ENCODE data around the gene LMAN1L.

Gene LMAN1L

DNA sequence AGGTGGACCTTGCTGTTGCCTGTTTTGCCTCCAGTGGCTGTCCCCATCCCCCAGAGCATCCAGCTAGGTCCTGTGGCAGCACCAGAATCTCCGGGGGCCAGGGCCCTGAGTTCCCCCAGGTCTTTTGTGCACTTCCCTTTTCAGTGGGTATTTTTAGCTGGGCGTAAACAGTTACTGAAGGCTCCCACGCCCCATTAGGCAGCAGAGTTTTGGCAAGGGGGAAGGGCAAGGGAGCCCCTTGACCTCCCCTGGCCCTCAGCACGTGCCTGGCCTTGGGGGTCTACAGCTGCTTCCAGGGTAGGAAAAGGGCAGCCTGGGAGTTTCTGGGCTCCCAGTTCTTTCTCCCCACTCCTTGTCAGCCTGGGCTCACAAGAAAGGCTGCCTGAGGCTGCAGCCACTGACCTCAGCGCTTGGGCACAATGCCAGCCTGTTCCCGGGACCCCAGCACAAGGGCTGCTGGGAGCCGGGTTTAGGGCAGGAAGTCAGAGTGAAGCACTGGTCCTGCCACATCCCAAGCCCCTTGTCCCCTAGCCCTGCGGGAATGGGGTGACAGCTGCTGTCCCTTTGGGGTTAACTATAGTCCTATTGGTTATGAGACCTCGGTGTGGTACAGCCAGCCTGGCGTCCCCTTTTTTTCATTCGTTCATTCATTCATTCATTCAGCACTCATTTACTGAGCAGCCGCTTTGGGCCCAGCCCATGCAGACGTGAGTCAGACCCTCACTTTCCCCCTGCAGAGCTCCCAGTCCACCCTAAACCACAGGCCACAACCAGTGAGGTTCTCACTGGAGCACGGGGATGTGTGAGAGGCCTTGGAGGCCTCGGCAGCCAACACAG, 22.3 kb upstream of the LMAN1L start:
- DNase-seq (ENCODE audit: low read depth), result peak; percentile 75
- TF ChIP-seq, protein P1, sequence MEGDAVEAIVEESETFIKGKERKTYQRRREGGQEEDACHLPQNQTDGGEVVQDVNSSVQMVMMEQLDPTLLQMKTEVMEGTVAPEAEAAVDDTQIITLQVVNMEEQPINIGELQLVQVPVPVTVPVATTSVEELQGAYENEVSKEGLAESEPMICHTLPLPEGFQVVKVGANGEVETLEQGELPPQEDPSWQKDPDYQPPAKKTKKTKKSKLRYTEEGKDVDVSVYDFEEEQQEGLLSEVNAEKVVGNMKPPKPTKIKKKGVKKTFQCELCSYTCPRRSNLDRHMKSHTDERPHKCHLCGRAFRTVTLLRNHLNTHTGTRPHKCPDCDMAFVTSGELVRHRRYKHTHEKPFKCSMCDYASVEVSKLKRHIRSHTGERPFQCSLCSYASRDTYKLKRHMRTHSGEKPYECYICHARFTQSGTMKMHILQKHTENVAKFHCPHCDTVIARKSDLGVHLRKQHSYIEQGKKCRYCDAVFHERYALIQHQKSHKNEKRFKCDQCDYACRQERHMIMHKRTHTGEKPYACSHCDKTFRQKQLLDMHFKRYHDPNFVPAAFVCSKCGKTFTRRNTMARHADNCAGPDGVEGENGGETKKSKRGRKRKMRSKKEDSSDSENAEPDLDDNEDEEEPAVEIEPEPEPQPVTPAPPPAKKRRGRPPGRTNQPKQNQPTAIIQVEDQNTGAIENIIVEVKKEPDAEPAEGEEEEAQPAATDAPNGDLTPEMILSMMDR (IDR thresholded peaks at IDR 0.05; ENCODE audit: low read depth, low read length, missing control alignments), result no peak
- H3K4me3 ChIP-seq (ENCODE audit: low read depth, low read length), result peak overlapping the region; percentile 62

DNA sequence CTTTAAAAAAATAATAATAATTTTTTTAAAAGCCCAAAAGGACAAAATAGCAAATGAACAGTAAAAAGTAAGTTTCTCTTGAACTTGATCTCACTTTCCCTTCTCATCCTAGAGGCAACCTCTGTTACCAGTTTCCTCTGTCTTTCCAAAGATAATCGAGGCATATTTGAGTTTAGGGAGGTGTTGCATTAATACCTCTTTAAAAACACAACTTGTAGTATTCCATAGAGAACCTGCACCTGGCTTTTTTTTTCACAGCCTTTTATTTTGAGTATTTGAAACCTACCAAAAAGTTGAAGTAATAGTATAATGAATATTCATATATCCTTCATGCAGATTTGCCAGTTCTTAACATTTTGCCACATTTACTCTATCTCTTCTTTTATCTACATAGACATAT, 21.6 kb upstream of the LMAN1L start:
- DNase-seq (ENCODE audit: low read depth), result no peak
- H3K4me3 ChIP-seq (ENCODE audit: low read depth, low read length), result peak overlapping the region; percentile 62; the same call in 1 of the 2 replicates
- TF ChIP-seq, protein P1 (IDR thresholded peaks at IDR 0.05; ENCODE audit: low read depth, low read length, missing control alignments), result no peak

DNA sequence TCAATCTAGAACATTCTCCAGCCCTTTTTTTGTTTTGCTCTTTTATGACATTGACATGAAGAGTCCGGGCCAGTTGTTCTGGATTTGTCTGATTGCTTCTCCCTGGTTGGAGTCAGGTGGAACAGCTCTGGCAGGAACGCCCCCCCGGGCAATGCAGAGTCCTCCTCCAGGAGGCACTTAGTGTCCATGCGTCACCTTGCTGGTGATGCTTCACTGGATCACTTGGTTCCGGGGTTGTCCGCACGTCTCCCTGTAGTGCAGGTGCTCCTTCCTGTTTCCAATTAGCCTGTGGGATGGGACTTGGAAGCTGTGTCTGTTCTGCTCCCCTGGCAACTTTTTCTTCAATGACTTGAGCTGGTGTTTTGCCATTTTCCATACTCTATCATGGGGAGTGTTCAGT, 21.0 kb upstream of the LMAN1L start:
- no peak for DNase-seq (ENCODE audit: low read depth)
- TF ChIP-seq, protein P1 (IDR thresholded peaks at IDR 0.05; ENCODE audit: low read depth, low read length, missing control alignments), result no peak
- H3K4me3 ChIP-seq (ENCODE audit: low read depth, low read length), result peak overlapping the region; percentile 1; the same call in 1 of the 2 replicates

DNA sequence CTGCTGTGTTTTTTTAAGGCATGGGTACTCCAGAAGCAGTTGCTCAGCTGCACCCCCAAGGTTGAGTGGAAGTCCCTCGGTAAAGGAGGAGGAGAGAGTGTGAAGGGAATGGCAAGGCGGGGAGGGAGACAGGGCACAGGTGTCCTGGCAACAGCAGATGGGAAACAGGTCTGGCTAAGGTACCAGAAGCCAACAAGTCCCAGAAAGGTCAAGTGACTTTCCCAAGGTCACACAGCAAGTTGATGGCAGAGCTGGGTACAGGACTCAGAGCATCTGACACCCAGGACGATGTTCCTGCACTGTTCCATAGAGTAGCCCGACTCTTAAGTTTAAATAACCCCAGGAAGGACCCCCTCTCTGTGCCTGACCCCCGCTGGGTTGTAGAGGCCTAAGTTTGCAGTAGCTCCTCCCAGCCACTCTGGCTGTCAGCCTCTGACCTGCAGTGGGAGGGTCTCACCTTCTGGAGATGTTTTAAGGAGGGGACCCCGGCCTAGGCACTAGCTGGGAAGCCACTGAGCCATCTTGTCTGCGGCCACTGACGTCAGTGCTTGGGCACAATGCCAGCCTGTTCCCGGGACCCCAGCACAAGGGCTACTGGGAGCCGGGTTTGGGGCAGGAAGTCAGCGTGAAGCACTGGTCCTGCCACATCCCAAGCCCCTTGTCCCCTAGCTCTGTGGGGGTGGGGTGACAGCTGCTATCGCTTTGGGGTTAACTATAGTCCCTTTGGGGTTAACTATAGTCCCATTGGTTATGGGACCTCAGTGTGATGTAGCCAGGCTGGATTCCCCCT, 20.2 kb upstream of the LMAN1L start:
- H3K4me3 ChIP-seq (ENCODE audit: low read depth, low read length), result peak overlapping the region; percentile 8; the same call in 1 of the 2 replicates
- no peak for DNase-seq (ENCODE audit: low read depth)
- TF ChIP-seq, protein P1 (IDR thresholded peaks at IDR 0.05; ENCODE audit: low read depth, low read length, missing control alignments), result no peak

DNA sequence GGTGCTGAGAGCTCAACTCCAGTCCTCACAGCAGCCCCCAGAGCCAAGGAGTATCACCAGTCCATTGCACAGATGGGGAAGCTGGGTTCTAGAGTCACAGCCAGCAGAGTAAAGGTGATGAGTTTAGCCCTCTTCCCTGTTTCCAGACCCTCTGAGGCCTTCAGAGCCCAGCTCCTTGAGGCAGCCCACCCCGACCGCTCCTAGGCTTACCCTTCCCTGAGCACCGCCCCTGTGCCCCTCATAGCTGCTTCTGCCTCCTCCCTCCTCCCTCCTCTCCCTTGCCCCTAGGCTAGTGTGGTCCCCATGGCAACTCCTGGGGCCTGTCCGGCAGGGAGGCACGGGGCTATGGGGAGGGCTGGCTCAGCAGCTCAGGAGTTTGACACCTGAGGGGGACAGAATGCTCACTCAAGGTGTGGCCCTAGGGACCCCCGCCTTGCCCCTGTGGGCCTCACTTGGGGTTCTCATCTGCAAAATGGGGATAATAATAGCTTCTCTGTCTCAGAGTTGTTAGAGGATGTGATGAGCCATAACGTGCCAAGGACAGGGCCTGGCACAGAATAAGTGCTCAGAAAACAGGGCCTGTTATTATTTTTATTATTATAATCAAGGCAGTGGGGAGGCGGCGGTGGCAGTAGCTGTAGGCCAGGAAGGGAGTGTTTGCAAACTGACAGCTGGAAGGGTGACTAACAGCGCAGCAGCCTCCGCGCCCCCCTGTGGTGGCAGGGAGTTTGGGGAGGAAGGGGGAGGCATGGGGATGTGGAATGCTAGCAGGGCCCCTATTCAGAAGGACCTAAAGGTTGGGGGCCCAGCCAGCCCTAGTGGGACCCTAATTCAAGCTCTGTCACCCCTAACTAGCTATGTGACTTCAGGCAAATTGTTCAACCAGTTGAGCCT, 19.3 kb upstream of the LMAN1L start:
- no peak for DNase-seq (ENCODE audit: low read depth)
- TF ChIP-seq, protein P1 (IDR thresholded peaks at IDR 0.05; ENCODE audit: low read depth, low read length, missing control alignments), result peak; percentile 76
- H3K4me3 ChIP-seq (ENCODE audit: low read depth, low read length), result no peak overlapping the region; the same call in 1 of the 2 replicates

DNA sequence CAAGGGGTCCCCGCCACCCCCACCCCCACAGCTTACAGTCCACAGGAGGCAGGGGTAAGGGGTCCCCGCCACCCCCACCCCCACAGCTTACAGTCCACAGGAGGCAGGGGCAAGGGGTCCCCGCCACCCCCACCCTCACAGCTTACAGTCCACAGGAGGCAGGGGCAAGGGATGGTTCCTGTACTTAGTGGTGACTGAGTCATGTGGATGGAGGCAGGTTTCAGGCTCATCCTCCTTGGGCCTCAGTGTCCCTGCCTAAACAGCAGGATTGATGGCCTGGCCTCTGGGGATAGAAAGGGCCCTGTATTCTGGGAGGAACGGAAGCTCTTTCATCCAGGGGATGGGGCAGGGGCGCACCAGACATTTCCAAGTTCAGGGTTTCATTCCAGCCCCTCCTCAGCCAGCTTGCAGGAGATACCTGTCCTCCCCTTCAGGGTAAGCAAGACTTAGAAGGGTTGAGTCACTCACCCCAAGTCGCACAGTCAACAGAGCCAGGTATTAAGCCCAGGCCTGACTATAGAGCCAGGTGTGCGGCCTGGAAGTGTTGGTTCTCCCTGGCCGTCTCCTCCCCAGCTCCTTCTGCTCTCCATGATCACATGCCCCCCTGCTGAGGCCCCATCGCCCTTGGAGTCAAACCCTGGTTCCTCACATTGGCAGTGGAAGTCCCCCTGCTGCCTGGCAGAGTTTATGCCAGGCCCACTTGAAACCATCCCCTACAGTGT, 18.2 kb upstream of the LMAN1L start:
- TF ChIP-seq, protein P1 (IDR thresholded peaks at IDR 0.05; ENCODE audit: low read depth, low read length, missing control alignments), result no peak
- H3K4me3 ChIP-seq (ENCODE audit: low read depth, low read length), result no peak overlapping the region
- DNase-seq (ENCODE audit: low read depth), result no peak
